IMR-90 (cell line): ENCODE measurements around the gene TIAM1.

Source experiments
- POLR2A ChIP-seq: IDR thresholded peaks from 2 replicates; pipeline ENCODE4 v1.6.1; 2012; ENCODE audit warnings: mild to moderate bottlenecking, low read depth, low read length
- RAD21 ChIP-seq: IDR thresholded peaks from 2 replicates; pipeline ENCODE4 v1.6.1; 2012; ENCODE audit warnings: low read length, improper control_type of control experiment

DNA sequence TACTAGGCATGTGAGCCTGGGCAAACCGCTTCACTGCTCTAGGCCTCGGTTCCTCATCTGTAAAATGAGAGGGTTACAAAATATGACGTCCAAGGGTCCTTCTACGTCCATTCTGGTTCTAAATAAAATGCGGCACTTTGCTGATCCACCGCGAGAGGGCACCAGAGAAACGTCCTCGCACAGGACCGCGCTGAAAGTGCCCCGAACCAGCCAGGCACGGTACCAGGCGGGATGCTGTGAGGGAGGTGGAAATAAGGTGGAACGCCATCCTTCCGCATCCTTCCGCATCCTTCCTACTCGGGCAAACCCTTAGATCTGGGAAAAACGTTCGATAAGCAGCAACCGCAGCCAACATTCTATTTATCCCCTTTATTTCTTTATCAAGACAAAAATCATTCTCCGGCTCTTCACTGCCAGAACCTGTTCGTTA lies 245.5 kb downstream of the TIAM1 start:
- peak; percentile 89 for TF ChIP-seq RAD21
- TF ChIP-seq POLR2A, result 0 out of 2 replicates have a peak, but pooled peaks have one; percentile 40
